ENCODE measurements around the gene PGPEP1. TPM values are rescaled to one million over a fixed set of nuclear protein-coding genes. Genes with fewer than 3 reads are reported as not detected.

PGPEP1 gene
- total RNA-seq, 1 experiment from 2014 or later: 25.6 TPM

GRCh38 chr19:18299654-18300053 is 40.7 kb upstream of the PGPEP1 start:
- H3K27ac Mint-ChIP-seq (ENCODE audit: unreplicated experiment): no peak overlapping the region
- H3K36me3 Mint-ChIP-seq (ENCODE audit: insufficient read depth, unreplicated experiment): peaks cover 11% of the 10 kb centered on the region
- POLR2A ChIA-PET: no interaction called here
- peaks cover 9% of the 10 kb centered on the region for H3K4me1 Mint-ChIP-seq (ENCODE audit: low read depth, unreplicated experiment)
- Histone ChIP-seq H3K4me1 (peaks cover 18% of the 10 kb centered on the region), H3K4me3 (ENCODE audit: low read depth, low read length) (no peak overlapping the region), H3K9me3 (no peaks in the 10 kb centered on the region), H3K27me3 (replicated peaks; ENCODE audit: control insufficient read depth, insufficient read depth, low read length) (no peaks in the 10 kb centered on the region), H3K36me3 (ENCODE audit: control insufficient read depth, insufficient read depth, low read length) (no peaks in the 10 kb centered on the region)
- no peaks in the 10 kb centered on the region for H3K9me3 Mint-ChIP-seq (ENCODE audit: unreplicated experiment)
- DNase-seq: no peak
- BruUV-seq (replicated peaks): no TSS peak
- no peak overlapping the region for H3K4me3 Mint-ChIP-seq (ENCODE audit: unreplicated experiment)
- H3K27me3 Mint-ChIP-seq (ENCODE audit: insufficient read depth, unreplicated experiment): no peaks in the 10 kb centered on the region
- intact Hi-C loops (cut with micrococcal nuclease; ENCODE audit: unreplicated experiment): no loop called here
- CTCF ChIA-PET: interaction anchor here (0.7 to 0.9 kb wide), 2 partner anchors 20 to 55 kb away, joined by 3 to 4 read pairs; no protein-coding TSS in a partner anchor
- no peak for TF ChIP-seq CTCF (IDR thresholded peaks at IDR 0.05; ENCODE audit: insufficient read depth in 1 of 2, low read depth in 1 of 2, low read length in 1 of 2, severe bottlenecking in 1 of 2, unreplicated experiment in 1 of 2)

DNA sequence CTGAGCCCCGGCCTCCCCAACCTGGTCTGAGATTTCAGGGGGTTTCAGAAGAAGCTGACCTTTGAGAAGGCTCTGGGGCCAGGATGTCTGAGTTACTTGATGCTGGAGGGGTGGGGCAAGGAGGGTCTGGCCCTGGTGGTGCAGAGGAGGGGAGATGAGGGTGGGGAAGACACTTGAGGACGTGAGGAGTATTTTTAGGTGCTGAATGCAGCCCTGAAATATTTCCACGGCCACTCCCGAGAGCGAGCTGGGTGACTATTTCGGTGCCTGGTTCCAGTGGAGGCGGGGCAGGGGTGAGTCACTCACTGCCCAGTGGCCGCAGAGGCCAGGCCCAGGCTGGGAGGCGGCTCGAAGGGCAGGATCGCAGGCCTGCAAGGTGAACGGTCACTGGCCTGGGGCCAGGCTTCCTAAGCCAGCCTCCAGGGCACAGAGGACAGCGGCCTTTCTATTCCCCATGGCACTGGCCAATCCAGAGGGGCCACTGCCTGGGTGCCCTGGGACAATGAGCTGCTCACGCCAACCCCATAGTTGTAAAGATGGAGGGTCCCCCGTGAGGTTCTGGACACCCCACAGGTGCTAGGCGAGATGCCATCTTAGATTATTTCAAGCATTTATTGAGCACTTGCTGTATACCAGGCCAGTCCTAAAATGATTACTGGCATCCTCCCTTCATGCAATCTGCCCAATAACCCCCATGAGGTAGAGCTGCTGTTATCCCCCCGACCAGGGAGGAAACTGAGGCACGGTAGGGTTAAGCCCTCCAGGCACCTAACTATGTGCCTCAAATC is 39.3 kb upstream of the PGPEP1 start:
- no TSS peak for BruUV-seq (replicated peaks)
- ChIA-PET CTCF (no interaction called here), POLR2A (interaction anchor here (1.6 kb wide), 1 partner anchor 20 kb away, joined by 6 read pairs; the partner anchor contains the start of gene JUND)
- Mint-ChIP-seq H3K4me1 (ENCODE audit: low read depth, unreplicated experiment) (peaks cover 9% of the 10 kb centered on the region), H3K9me3 (ENCODE audit: unreplicated experiment) (no peaks in the 10 kb centered on the region), H3K27me3 (ENCODE audit: insufficient read depth, unreplicated experiment) (no peaks in the 10 kb centered on the region), H3K36me3 (ENCODE audit: insufficient read depth, unreplicated experiment) (peaks cover 11% of the 10 kb centered on the region), H3K27ac (ENCODE audit: unreplicated experiment) (no peak overlapping the region), H3K4me3 (ENCODE audit: unreplicated experiment) (no peak overlapping the region)
- Histone ChIP-seq H3K4me1 (peaks cover 27% of the 10 kb centered on the region), H3K36me3 (ENCODE audit: control insufficient read depth, insufficient read depth, low read length) (no peaks in the 10 kb centered on the region), H3K4me3 (ENCODE audit: low read depth, low read length) (no peak overlapping the region), H3K27me3 (replicated peaks; ENCODE audit: control insufficient read depth, insufficient read depth, low read length) (no peaks in the 10 kb centered on the region), H3K9me3 (no peaks in the 10 kb centered on the region)
- intact Hi-C loops (cut with micrococcal nuclease; ENCODE audit: unreplicated experiment): no loop called here
- no peak for TF ChIP-seq CTCF (IDR thresholded peaks at IDR 0.05; ENCODE audit: insufficient read depth in 1 of 2, low read depth in 1 of 2, low read length in 1 of 2, severe bottlenecking in 1 of 2, unreplicated experiment in 1 of 2)
- DNase-seq: peak; percentile 45 to 65

GRCh38 chr19:18301718-18302111 is 38.7 kb upstream of the PGPEP1 start:
- no peak for DNase-seq
- Mint-ChIP-seq H3K9me3 (ENCODE audit: unreplicated experiment) (no peaks in the 10 kb centered on the region), H3K36me3 (ENCODE audit: insufficient read depth, unreplicated experiment) (peaks cover 11% of the 10 kb centered on the region), H3K27ac (ENCODE audit: unreplicated experiment) (no peak overlapping the region), H3K27me3 (ENCODE audit: insufficient read depth, unreplicated experiment) (no peaks in the 10 kb centered on the region), H3K4me3 (ENCODE audit: unreplicated experiment) (no peak overlapping the region), H3K4me1 (ENCODE audit: low read depth, unreplicated experiment) (peaks cover 9% of the 10 kb centered on the region)
- no peaks in the 10 kb centered on the region for H3K36me3 ChIP-seq (ENCODE audit: control insufficient read depth, insufficient read depth, low read length)
- no peak for TF ChIP-seq CTCF (IDR thresholded peaks at IDR 0.05; ENCODE audit: insufficient read depth in 1 of 2, low read depth in 1 of 2, low read length in 1 of 2, severe bottlenecking in 1 of 2, unreplicated experiment in 1 of 2)
- H3K4me1 ChIP-seq: peaks cover 27% of the 10 kb centered on the region
- no peaks in the 10 kb centered on the region for H3K27me3 ChIP-seq (replicated peaks; ENCODE audit: control insufficient read depth, insufficient read depth, low read length)
- no peak overlapping the region for H3K4me3 ChIP-seq (ENCODE audit: low read depth, low read length)
- CTCF ChIA-PET: no interaction called here
- intact Hi-C loops (cut with micrococcal nuclease; ENCODE audit: unreplicated experiment): no loop called here
- no TSS peak for BruUV-seq (replicated peaks)
- POLR2A ChIA-PET: interaction anchor here (0.6 to 1.6 kb wide), 2 partner anchors 20 to 117 kb away, joined by 3 to 6 read pairs; partner anchors contain the start of gene JUND
- no peaks in the 10 kb centered on the region for H3K9me3 ChIP-seq

All from Caco-2 (cell line).